AG08396 (cell line): ENCODE measurements around the gene LRFN4.

ENCODE experiments used
- DNase-seq: peaks from one replicate; pipeline ENCODE4 v3.0.0; 2012; ENCODE audit warnings: low spot score, mixed read lengths

Gene LRFN4

GRCh38 chr11:66889960-66890359, 33.1 kb downstream of the LRFN4 start:
- no peak for DNase-seq

GRCh38 chr11:66891851-66892660, 35.2 kb downstream of the LRFN4 start:
- DNase-seq: peak; percentile 93

DNA sequence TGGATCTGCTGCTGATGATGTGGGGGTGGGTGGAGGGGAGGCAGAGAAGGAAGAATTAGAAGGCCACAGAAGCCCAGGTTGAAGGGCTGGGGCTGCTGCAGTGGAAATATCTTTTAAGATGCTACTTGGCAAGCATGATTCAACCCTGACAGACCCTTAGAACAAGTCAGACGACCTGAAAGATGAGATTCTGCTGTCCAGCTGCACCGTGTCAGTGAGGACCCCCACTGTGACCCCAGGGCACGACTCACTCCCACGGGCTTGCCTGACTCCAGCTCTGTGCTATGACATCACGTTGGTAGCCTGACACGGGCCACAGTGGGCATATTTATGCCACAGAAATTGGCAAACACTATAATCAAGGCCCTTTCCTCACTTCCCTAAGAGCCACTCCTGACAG, 36.0 kb downstream of the LRFN4 start:
- DNase-seq: no peak

DNA sequence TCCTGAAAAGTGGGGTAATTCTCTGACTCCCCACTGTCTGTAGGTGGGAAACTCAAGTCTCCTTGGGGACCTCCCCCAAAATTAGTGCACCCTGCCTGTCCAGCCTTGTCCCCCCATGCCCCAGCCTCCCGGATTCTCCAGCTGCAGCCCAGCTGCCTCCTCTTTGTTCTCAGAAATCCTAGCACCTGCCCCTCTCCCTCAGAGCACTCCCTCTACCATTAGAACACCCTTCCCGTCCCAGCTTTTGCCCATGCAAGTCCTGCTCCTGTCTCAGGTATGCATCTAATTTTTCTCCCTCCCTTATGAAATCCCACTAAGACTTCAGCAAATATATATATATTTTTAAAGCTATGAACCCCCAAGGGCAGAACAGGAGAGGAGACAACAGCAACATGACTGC, 37.3 kb downstream of the LRFN4 start:
- DNase-seq: no peak

DNA sequence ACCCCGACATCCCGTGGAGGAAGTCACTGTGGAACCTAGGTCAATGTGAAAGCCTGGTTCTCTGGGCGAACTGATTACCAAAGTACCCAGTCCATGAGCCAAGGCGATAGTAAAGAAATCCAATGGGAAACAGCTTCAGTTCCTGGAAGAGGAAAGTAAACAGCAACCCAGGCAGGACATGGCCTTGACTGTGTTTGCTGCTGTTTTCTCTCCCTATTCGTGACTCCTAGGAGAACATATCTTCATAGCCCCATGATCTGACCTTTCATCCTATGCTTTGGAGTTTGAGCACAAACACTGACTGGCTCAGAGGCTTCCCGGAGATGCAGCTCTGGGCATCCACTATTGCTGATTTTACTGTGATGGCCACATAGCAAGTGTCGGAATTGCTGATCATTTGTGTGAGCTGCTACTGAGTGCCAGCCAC, 45.1 kb downstream of the LRFN4 start:
- no peak for DNase-seq

- DNase-seq: no peak
These were observed 45.8 kb downstream of the LRFN4 start for GRCh38 chr11:66902486-66903177.

DNA sequence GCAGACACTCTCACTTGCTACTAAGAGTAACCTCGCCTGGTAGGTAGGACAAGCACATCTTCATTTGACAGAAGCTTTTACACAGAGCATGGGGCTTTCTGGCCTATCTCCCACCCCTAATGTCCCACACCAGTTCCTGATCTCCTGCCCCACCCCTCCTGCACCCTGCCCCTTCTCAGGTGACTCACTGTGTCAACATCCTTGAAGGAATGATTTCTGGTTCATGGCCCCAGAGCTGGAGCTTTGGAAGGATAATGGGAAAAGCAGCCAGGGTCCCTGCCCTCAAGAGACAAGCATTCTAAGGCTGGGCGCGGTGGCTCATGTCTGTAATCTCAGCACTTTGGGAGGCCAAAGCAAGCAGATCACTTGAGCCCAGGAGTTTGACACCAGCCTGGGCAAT, 47.2 kb downstream of the LRFN4 start:
- no peak for DNase-seq

DNA sequence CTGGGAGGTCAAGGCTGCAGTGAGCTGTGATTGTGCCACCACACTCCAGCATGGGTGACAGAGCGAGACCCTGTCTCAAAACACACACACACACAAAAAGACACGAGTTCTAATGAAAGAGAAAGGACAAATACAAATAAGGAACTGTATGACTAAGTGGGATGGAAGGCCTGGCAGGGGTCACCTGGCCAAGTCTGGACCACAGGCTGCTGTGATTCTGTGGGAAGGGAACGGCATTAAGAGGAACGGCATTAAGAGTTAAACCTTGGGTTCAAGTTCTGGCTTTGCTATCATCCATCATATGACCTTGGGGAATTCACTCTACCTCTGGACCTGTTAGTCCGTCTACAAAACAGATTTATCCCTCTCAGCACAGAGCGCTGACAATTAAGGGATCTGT, 47.7 kb downstream of the LRFN4 start:
- no peak for DNase-seq

DNA sequence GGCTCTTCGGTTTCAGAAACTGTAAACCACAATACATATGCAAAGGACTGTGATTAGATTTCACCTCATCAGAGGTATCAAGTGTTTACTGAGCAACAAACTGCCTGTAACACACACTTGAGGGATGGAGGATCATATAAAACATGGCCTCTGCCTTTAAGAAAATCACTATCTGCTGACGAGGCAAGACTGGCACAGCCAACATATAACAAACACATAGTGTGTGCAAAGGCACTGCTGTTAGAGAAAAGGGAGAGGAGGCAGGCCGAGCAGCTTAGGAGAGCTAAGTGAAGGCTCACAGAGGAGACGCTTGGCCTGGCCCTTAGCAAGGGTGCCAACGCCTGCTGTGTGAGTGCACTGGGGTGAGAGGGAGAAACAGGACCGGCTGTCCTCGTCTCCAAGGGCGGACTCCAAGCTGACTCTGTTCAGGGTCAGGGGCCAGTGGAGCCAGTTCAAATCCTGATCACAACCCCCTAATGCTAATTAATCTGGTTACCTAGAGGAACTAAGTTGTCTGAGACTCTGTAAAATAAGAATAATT, 48.2 kb downstream of the LRFN4 start:
- no peak for DNase-seq

DNA sequence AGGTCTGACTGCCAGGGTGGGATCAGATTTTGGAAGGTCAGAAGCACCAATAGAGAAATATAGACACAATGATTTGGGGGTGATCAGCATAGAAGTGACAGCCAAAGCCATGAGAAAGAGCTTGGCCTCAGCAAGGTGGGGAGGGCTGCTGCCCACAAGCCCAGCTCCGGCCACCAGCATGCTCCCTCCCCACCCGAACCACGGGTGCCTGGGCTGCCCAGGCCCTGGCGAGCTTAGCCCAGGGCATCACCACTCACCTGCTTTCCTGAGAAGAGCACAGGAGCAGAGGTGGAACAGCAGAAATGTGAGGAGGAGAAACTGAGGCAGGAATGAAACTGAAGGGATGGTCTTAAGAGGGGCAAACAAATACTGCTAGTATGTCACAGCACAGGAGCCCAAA, 48.8 kb downstream of the LRFN4 start:
- no peak for DNase-seq

DNA sequence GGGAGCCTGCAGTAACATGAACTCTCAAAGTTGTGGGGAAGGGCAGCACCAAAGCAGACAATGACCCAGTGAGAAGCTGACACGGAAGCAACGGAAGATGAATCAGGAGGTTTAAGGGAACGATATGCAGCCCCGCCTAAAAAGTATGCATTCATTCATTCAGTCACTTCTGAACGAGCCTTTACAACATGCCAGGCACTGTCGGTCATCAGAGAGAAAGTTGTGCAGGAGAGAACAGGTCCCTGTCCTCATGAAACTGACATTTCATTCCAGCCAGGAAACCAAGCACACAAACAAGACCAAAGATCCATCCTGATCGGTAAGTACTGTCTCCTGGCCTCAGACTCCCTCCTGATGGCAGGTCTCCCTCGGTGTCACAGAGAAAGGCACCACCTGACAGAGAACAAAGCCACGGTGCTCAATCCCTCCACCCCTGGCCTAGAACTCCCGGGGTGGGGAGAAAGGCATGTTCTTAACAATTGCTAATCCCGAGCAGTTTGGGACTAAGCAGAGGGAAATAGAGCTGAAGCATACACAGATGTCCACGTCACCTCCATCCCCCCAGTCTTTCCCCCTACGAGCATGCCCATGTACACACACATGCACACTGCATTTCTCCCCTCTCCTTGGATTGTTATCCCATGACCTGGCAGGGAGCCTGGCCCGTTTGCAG, 49.3 kb downstream of the LRFN4 start:
- DNase-seq: no peak

DNA sequence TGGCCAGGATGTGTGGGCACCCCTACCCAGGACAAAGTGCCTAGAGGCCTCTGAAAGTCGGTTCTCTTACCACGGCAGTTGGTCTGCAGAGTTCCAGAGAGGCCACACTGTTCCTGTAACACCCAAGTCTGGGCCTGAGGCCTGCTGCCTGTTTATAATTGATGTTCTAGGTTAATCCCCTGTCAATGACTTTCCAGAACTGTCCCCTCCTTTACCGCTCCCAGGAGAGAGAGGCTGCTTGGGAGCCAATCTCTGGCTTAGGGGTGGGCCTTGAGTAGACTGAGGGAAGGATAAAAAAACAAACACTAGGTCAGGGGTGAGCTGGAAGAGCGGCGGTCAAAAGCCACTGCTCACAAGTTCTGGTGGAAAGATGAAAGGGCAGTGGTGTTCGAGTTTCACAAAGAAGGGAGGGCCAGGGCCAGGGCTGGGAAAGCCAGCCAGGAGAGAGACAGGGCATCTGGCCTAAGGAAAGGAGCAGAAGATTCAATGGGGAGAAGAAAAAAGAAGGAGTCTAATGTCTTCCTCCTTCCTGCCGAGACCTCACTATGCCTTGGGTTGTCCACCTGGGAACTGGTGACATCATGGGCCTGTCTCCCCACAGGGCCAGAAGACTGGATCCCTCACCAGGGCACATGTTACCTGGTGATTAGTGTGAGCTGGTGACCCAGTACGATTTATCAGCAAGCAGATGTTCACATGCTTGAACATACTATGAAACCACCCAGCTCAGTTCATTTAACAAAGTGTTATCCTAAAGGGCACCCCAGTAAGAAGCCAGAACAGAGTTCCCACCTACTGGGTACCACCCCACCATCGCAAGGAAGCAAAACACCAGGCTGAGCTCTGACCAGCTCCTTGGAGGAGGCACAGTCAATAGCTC, 51.1 kb downstream of the LRFN4 start:
- no peak for DNase-seq

GRCh38 chr11:66909181-66909580, 52.3 kb downstream of the LRFN4 start:
- no peak for DNase-seq

DNA sequence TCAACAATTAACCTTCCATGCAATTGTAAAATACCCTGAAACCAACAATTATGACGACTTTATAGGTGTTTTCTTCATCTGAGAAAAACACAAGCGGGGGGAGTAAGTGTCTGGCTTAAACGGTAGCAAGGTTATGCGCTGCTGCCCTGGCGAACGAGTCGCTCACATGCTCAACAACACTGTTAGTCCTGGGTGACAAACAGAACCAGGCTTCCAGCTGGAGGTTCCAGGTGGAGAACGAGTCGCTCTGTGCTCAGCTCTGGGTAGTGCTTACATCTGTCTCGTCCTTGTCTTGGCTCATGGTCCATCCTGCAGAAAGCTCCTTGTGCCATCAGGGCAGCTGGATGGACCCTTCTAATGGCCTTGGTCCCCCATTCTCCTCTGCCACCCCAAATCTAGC, 53.2 kb downstream of the LRFN4 start:
- no peak for DNase-seq
